HEK293 (cell line): ENCODE data around the gene SYT5.
A peak's percentile ranks its signal among the peaks of the same experiment; 100 is the strongest.

Experiments
- CTCF ChIA-PET: fragments of 350-600 bp; formaldehyde crosslinking; extraction: SDS; loops from one replicate; lab custom pipeline; 2021; ENCODE audit warnings: antibody characterized with exemption; lab: Yijun Ruan, JAX
- POLR2A ChIA-PET: fragments of 300-600 bp; formaldehyde crosslinking; extraction: SDS; loops from one replicate; lab custom pipeline; 2020; ENCODE audit warnings: antibody characterized with exemption, inconsistent platforms; lab: Yijun Ruan, JAX
- H3K27ac ChIP-seq: fragments of 200-500 bp; sonication (Bioruptor generic); 2 replicates; pipeline ENCODE4 v1.5.1; 2014; ENCODE audit warnings: low read depth, low read length, control low read depth, inconsistent platforms; ENCODE audit errors: extremely low read depth
- H3K36me3 ChIP-seq, 2 experiments: fragments of 200-500 bp in 1 of 2; sonication (Bioruptor generic) in 1 of 2; 1 replicate in 1 of 2; 2 replicates in 1 of 2; pipeline ENCODE4 v1.5.1; 2014 to 2017; ENCODE audit warnings: inconsistent platforms in 2 of 2, low read length in 2 of 2; ENCODE audit not compliant: control insufficient read depth in 2 of 2, insufficient read depth in 1 of 2
- H3K4me1 ChIP-seq: fragments of 200-500 bp; sonication (Bioruptor generic); 2 replicates; pipeline ENCODE4 v1.5.1; 2014; ENCODE audit warnings: mild to moderate bottlenecking, low read length, inconsistent platforms; ENCODE audit not compliant: control insufficient read depth, insufficient read depth
- H3K4me3 ChIP-seq: 2 replicates; pipeline ENCODE4 v1.5.1; 2011; ENCODE audit warnings: low read depth, mild to moderate bottlenecking, control low read depth, low read length, moderate library complexity
- H3K9me3 ChIP-seq: fragments of 200-500 bp; sonication (Bioruptor generic); 2 replicates; pipeline ENCODE4 v1.5.1; 2014; ENCODE audit warnings: low read depth, low read length, inconsistent platforms; ENCODE audit not compliant: control insufficient read depth, insufficient read depth
- BCL11B ChIP-seq: fragments of 450-650 bp; formaldehyde crosslinking; IDR thresholded peaks from 2 replicates; pipeline ENCODE4 v1.5.1; 2016; ENCODE audit warnings: low read depth, missing biosample characterization, missing genetic modification characterization
- FEZF1 ChIP-seq: fragments of 450-650 bp; formaldehyde crosslinking; IDR thresholded peaks from 2 replicates; pipeline ENCODE4 v1.5.1; 2016; ENCODE audit warnings: missing biosample characterization, missing genetic modification characterization
- HOXA7 ChIP-seq: sonication (generic); formaldehyde crosslinking; IDR thresholded peaks from 2 replicates; pipeline ENCODE4 v1.8.1; 2022; ENCODE audit warnings: missing genetic modification reagents, borderline replicate concordance
- RBAK ChIP-seq: fragments of 450-650 bp; formaldehyde crosslinking; IDR thresholded peaks from 2 replicates; pipeline ENCODE4 v1.5.1; 2016; ENCODE audit warnings: missing biosample characterization, missing genetic modification characterization
- ZBTB21 ChIP-seq: fragments of 450-650 bp; formaldehyde crosslinking; IDR thresholded peaks from 2 replicates; pipeline ENCODE4 v1.5.1; 2017; ENCODE audit warnings: missing biosample characterization, missing genetic modification characterization
- ZFP41 ChIP-seq: fragments of 450-650 bp; formaldehyde crosslinking; IDR thresholded peaks from 2 replicates; pipeline ENCODE4 v1.5.1; 2016; ENCODE audit warnings: missing biosample characterization, missing genetic modification characterization, borderline replicate concordance
- ZNF148 ChIP-seq: fragments of 450-650 bp; formaldehyde crosslinking; IDR thresholded peaks from 2 replicates; pipeline ENCODE4 v1.5.0; 2017; ENCODE audit warnings: missing biosample characterization, missing genetic modification characterization, borderline replicate concordance
- ZNF302 ChIP-seq: fragments of 450-650 bp; formaldehyde crosslinking; IDR thresholded peaks from 2 replicates; pipeline ENCODE4 v1.5.1; 2016; ENCODE audit warnings: missing biosample characterization, missing genetic modification characterization, low read depth
- ZNF324 ChIP-seq: fragments of 450-650 bp; formaldehyde crosslinking; IDR thresholded peaks from 2 replicates; pipeline ENCODE4 v1.5.1; 2016; ENCODE audit warnings: missing biosample characterization, missing genetic modification characterization
- ZNF335 ChIP-seq: fragments of 450-650 bp; formaldehyde crosslinking; conservative IDR thresholded peaks from 2 replicates; pipeline ENCODE4 v1.5.1; 2016; ENCODE audit warnings: missing biosample characterization, missing genetic modification characterization
- ZNF398 ChIP-seq: fragments of 450-650 bp; formaldehyde crosslinking; IDR thresholded peaks from 2 replicates; pipeline ENCODE4 v1.5.1; 2017; ENCODE audit warnings: missing biosample characterization, missing genetic modification characterization
- ZNF560 ChIP-seq: fragments of 450-650 bp; formaldehyde crosslinking; IDR thresholded peaks from 2 replicates; pipeline ENCODE4 v1.5.1; 2017; ENCODE audit warnings: missing biosample characterization, missing genetic modification characterization, borderline replicate concordance
- ZSCAN16 ChIP-seq: fragments of 450-650 bp; formaldehyde crosslinking; IDR thresholded peaks from 2 replicates; pipeline ENCODE4 v1.5.1; 2016; ENCODE audit warnings: missing biosample characterization, missing genetic modification characterization
- ZSCAN5A ChIP-seq: fragments of 450-650 bp; formaldehyde crosslinking; IDR thresholded peaks from 2 replicates; pipeline ENCODE4 v1.5.1; 2016; ENCODE audit warnings: missing biosample characterization, missing genetic modification characterization

Gene SYT5

DNA sequence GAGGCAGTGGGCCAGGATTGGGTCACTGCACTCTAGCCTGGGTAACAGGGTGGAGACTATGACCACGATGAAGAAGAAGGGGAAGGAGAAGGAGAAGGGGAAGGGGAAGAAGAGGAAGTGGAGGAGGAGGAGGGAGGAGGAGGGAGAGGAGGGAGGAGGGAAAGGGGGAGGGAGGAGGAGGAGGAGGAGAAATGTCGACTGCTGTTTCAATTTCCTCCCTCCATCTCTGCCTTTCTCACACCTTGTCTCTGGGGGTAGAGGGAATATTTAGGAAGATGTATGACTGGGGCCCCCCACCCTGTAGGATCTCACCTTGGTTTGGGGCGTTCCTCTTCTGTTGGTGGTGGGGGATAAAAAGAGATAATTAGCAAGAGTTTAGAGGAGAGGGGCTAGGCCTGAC is 34.9 kb downstream of the SYT5 start (continued):
- 0 out of 2 replicates have a peak, but pooled peaks have one; percentile 30 for TF ChIP-seq ZNF398 (tag by site-specific recombination)
- no peak for TF ChIP-seq ZSCAN16 (tag by site-specific recombination)
- no peak for TF ChIP-seq ZNF148 (tag by site-specific recombination)
- TF ChIP-seq ZBTB21 (tag by site-specific recombination) = no peak
- no peak for TF ChIP-seq ZFP41 (tag by site-specific recombination)
- no peak for TF ChIP-seq BCL11B (tag by site-specific recombination)

DNA sequence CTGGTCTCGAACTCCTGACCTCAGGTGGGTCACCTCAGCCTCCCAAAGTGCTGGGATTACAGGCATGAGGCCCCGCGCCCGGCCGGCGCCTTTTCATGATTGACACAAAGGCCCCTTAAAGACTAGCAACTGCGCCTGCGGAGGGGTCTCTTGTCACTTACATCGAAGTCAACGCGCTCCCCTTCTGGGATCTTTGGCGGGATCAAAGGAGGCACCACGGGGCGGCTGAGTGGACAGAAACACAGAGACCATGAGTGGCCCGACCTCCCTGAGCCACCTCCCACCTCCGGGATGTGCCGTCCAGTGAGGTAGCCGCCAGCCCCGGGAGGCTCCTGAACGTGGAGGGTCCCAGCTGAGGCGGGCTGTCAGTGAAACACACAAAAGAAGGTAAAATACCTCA is 38.4 kb downstream of the SYT5 start:
- ChIA-PET CTCF (interaction anchor here (0.6 to 6.4 kb wide), 45 partner anchors 9 to 739 kb away, joined by 3 to 107 read pairs (median 5); partner anchors contain the start of genes DNAAF3, SYT5 and TNNI3), POLR2A (interaction anchor here (0.5 to 2.4 kb wide), 10 partner anchors 18 to 490 kb away, joined by 3 to 19 read pairs (median 6); partner anchors contain the start of genes NAT14, PPP1R12C and UBE2S)
- H3K9me3 ChIP-seq = no peaks in the 10 kb centered on the region
- TF ChIP-seq FEZF1 (no peak), ZNF335 (peak; percentile 7; the same call in 1 of the 2 replicates), ZNF560 (tag by site-specific recombination) (no peak), ZNF302 (tag by site-specific recombination) (no peak)
- H3K4me1 ChIP-seq = no peaks in the 10 kb centered on the region
- no peak overlapping the region for H3K4me3 ChIP-seq
- H3K36me3 ChIP-seq = no peaks in the 10 kb centered on the region; a peak in 1 of 3 replicates
- no peak overlapping the region for H3K27ac ChIP-seq

GRCh38 chr19:55137915-55138314 is 42.2 kb downstream of the SYT5 start:
- TF ChIP-seq ZNF324 (no peak), RBAK (no peak), HOXA7 (CRISPR knock-in tag) (no peak), ZBTB21 (tag by site-specific recombination) (no peak), ZSCAN5A (tag by site-specific recombination) (no peak)
- ChIA-PET CTCF (no interaction called here), POLR2A (no interaction called here)
- Histone ChIP-seq H3K4me3 (no peak overlapping the region), H3K27ac (no peak overlapping the region), H3K4me1 (no peaks in the 10 kb centered on the region), H3K36me3 (no peaks in the 10 kb centered on the region; a peak in 1 of 3 replicates), H3K9me3 (no peaks in the 10 kb centered on the region)
